H1 (cell line): ENCODE measurements around the gene ZBTB38.

Experiments
- ASH2L ChIP-seq: fragments of 200-600, 300-600 bp; sonication (generic); IDR thresholded peaks from one replicate; pipeline ENCODE4 v1.7.1; 2017; ENCODE audit warnings: low read length
- BRCA1 ChIP-seq: IDR thresholded peaks from 2 replicates; pipeline ENCODE4 v1.6.1; 2012; ENCODE audit warnings: low read depth, low read length, improper control_type of control experiment
- E2F6 ChIP-seq: IDR thresholded peaks from 2 replicates; pipeline ENCODE4 v1.6.1; 2012; ENCODE audit warnings: inconsistent platforms
- HDAC6 ChIP-seq: IDR thresholded peaks from one replicate; pipeline ENCODE4 v1.7.1; 2012; ENCODE audit warnings: low read depth, mild to moderate bottlenecking, inconsistent platforms, low read length, moderate library complexity
- POLR2A ChIP-seq, 2 experiments: IDR thresholded peaks; 1 replicate in 1 of 2; 2 replicates in 1 of 2; pipeline ENCODE4 v1.6.1; 2011; ENCODE audit warnings: low read depth in 2 of 2, low read length in 2 of 2, mild to moderate bottlenecking in 2 of 2; ENCODE audit errors: control extremely low read depth in 1 of 2
- RNF2 ChIP-seq: fragments of 200-900, 300-1000 bp; sonication (generic); IDR thresholded peaks from 2 replicates; pipeline ENCODE4 v1.7.1; 2016; ENCODE audit warnings: borderline replicate concordance, low read depth, mild to moderate bottlenecking, antibody characterized with exemption, low read length; ENCODE audit not compliant: poor library complexity, severe bottlenecking; ENCODE audit errors: missing control alignments
- TAF1 ChIP-seq: IDR thresholded peaks from 2 replicates; pipeline ENCODE4 v1.6.1; 2011; ENCODE audit warnings: mild to moderate bottlenecking, low read depth, low read length
- TF ChIP-seq, protein P1 (sequence below), 3 experiments: IDR thresholded peaks; 1 replicate in 2 of 3; 2 replicates in 1 of 3; pipeline versions ENCODE4 v1.5.1 to v1.6.1; 2011; ENCODE audit warnings: low read length in 3 of 3, mild to moderate bottlenecking in 3 of 3, inconsistent platforms in 2 of 3, low read depth in 1 of 3, moderate library complexity in 1 of 3; ENCODE audit not compliant: insufficient read depth in 1 of 3; ENCODE audit errors: control extremely low read depth in 1 of 3

- TF ChIP-seq POLR2A (IDR thresholded peaks at IDR 0.05; ENCODE audit: control extremely low read depth in 1 of 2, low read depth in 2 of 2, low read length in 2 of 2) (no peak), E2F6 (no peak), HDAC6 (no peak), RNF2 (no peak), TAF1 (no peak), ASH2L (no peak), BRCA1 (no peak)
- TF ChIP-seq, protein P1, sequence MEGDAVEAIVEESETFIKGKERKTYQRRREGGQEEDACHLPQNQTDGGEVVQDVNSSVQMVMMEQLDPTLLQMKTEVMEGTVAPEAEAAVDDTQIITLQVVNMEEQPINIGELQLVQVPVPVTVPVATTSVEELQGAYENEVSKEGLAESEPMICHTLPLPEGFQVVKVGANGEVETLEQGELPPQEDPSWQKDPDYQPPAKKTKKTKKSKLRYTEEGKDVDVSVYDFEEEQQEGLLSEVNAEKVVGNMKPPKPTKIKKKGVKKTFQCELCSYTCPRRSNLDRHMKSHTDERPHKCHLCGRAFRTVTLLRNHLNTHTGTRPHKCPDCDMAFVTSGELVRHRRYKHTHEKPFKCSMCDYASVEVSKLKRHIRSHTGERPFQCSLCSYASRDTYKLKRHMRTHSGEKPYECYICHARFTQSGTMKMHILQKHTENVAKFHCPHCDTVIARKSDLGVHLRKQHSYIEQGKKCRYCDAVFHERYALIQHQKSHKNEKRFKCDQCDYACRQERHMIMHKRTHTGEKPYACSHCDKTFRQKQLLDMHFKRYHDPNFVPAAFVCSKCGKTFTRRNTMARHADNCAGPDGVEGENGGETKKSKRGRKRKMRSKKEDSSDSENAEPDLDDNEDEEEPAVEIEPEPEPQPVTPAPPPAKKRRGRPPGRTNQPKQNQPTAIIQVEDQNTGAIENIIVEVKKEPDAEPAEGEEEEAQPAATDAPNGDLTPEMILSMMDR (IDR thresholded peaks at IDR 0.05; ENCODE audit: control extremely low read depth in 1 of 3, insufficient read depth in 1 of 3, low read depth in 1 of 3, low read length in 3 of 3): no peak
Observed at GRCh38 chr3:141405025-141405424, 36.7 kb downstream of the ZBTB38 start.
